HCT116 (cell line): ENCODE results near the gene GNB2. TPM values are rescaled to one million over a fixed set of nuclear protein-coding genes. Genes with fewer than 3 reads are reported as not detected.
A peak's percentile ranks its signal among the peaks of the same experiment; 100 is the strongest.

Experiments
- ATAC-seq: fragments of 200-7000 bp; cut with Tn5 transposase; 2 replicates; pipeline ENCODE4 v1.9.1; 2020; ENCODE audit warnings: mild to moderate bottlenecking, moderate library complexity
- BruUV-seq: library from RNA; stranded (reverse); fragments of 400-500 nt; replicated peaks from 2 replicates; lab custom pipeline; 2021; lab: Mats Ljungman, UMichigan
- CTCF ChIA-PET: fragments of 300-600 bp; sonication (Branson Sonifier 250); formaldehyde crosslinking; loops from one replicate; lab custom pipeline; 2021; ENCODE audit warnings: antibody characterized with exemption; lab: Charles Lee
- POLR2A ChIA-PET: fragments of 300-600, 350-600 bp; sonication (Branson Sonifier 250); formaldehyde crosslinking; loops from one replicate; lab custom pipeline; 2021; ENCODE audit warnings: antibody characterized with exemption; lab: Charles Lee
- RAD21 ChIA-PET, 2 experiments: fragments of 300-600 bp; sonication (Branson Sonifier 250); formaldehyde crosslinking; loops; one replicate each; lab custom pipeline; 2023; ENCODE audit warnings: low total read pairs in 2 of 2; ENCODE audit not compliant: uncharacterized antibody in 2 of 2, unreplicated experiment in 2 of 2, low non-redundant PET in 1 of 2; lab: Charles Lee
- DNase-seq: peaks from one replicate; pipeline ENCODE4 v3.0.0-alpha.2; 2010; ENCODE audit warnings: low read depth, low spot score
- H2AFZ ChIP-seq: fragments of 200-600 bp; shearing (Covaris generic), sonication (generic); 2 replicates; pipeline ENCODE4 v1.6.1; 2017; ENCODE audit warnings: low read depth, mixed run types, mixed read lengths, antibody characterized with exemption, low read length; ENCODE audit not compliant: poor library complexity, severe bottlenecking
- H3K27ac ChIP-seq: 2 replicates; pipeline ENCODE4 v1.5.1; 2012; ENCODE audit warnings: low read depth, low read length
- H3K27me3 ChIP-seq: fragments of 200-600 bp; sonication (generic); 2 replicates; pipeline ENCODE4 v1.6.1; 2016; ENCODE audit warnings: mixed run types, low read length, mixed read lengths; ENCODE audit not compliant: insufficient read depth
- H3K36me3 ChIP-seq, 2 experiments: fragments of 200-500 bp in 1 of 2; fragments of 200-600 bp in 1 of 2; sonication (Bioruptor generic) in 1 of 2; sonication (generic) in 1 of 2; 2 replicates each; pipeline versions ENCODE4 v1.5.1 to v1.6.1; 2014 to 2016; ENCODE audit warnings: low read length in 2 of 2, inconsistent platforms in 1 of 2, mixed read lengths in 1 of 2, mixed run types in 1 of 2; ENCODE audit not compliant: insufficient read depth in 2 of 2, control insufficient read depth in 1 of 2
- H3K4me1 ChIP-seq, 2 experiments: fragments of 200-600 bp in 1 of 2; sonication (generic) in 1 of 2; 2 replicates each; pipeline versions ENCODE4 v1.5.1 to v1.6.1; 2012 to 2017; ENCODE audit warnings: low read length in 2 of 2, inconsistent platforms in 1 of 2, mild to moderate bottlenecking in 1 of 2, mixed read lengths in 1 of 2, mixed run types in 1 of 2, moderate library complexity in 1 of 2; ENCODE audit not compliant: insufficient read depth in 2 of 2, control insufficient read depth in 1 of 2
- H3K4me2 ChIP-seq: fragments of 200-600 bp; sonication (generic); 2 replicates; pipeline ENCODE4 v1.6.1; 2017; ENCODE audit warnings: mixed run types, low read length, mixed read lengths
- H3K4me3 ChIP-seq, 2 experiments: fragments of 200-600 bp in 1 of 2; sonication (generic) in 1 of 2; replicated peaks in 1 of 2; 2 replicates each; pipeline ENCODE4 v1.5.1; 2011 to 2016; ENCODE audit warnings: low read length in 2 of 2, control low read depth in 1 of 2, low read depth in 1 of 2, mild to moderate bottlenecking in 1 of 2, mixed read lengths in 1 of 2, mixed run types in 1 of 2
- H3K79me2 ChIP-seq: fragments of 200-600 bp; sonication (generic); 2 replicates; pipeline ENCODE4 v1.6.1; 2017; ENCODE audit warnings: mild to moderate bottlenecking, mixed run types, low read length, moderate library complexity, mixed read lengths; ENCODE audit not compliant: insufficient read depth
- H3K9ac ChIP-seq: fragments of 200-600 bp; sonication (generic); 2 replicates; pipeline ENCODE4 v1.6.1; 2016; ENCODE audit warnings: low read length, mixed read lengths
- H3K9me2 ChIP-seq: fragments of 200-600 bp; sonication (generic), shearing (Covaris generic); 2 replicates; pipeline ENCODE4 v1.6.1; 2017; ENCODE audit warnings: mixed run types, mild to moderate bottlenecking, moderate library complexity; ENCODE audit not compliant: insufficient read depth
- H3K9me3 ChIP-seq, 2 experiments: fragments of 200-500 bp in 1 of 2; fragments of 200-600 bp in 1 of 2; sonication (Bioruptor generic) in 1 of 2; sonication (generic) in 1 of 2; 2 replicates each; pipeline ENCODE4 v1.6.1; 2014 to 2017; ENCODE audit warnings: low read length in 2 of 2, mixed read lengths in 2 of 2, inconsistent platforms in 1 of 2, low read depth in 1 of 2, mild to moderate bottlenecking in 1 of 2, mixed run types in 1 of 2, moderate library complexity in 1 of 2; ENCODE audit not compliant: control insufficient read depth in 1 of 2, insufficient read depth in 1 of 2
- H4K20me1 ChIP-seq: fragments of 200-600 bp; sonication (generic), shearing (Covaris generic); 2 replicates; pipeline ENCODE4 v1.6.1; 2017; ENCODE audit warnings: mixed run types, mild to moderate bottlenecking, moderate library complexity; ENCODE audit not compliant: insufficient read depth
- SRF ChIP-seq: IDR thresholded peaks from 2 replicates; pipeline ENCODE4 v1.6.1; 2012; ENCODE audit warnings: low read depth
- ZFX ChIP-seq: fragments of 450-650 bp; IDR thresholded peaks from 2 replicates; pipeline ENCODE4 v1.6.1; 2017
- intact Hi-C: fragments of 100-400 bp; cut with micrococcal nuclease; formaldehyde crosslinking; loops from 2 replicates; pipeline ENCODE4 v1.10.0; 2022
- total RNA-seq: library from RNA; stranded (reverse); gene quantifications from one replicate; pipeline ENCODE4 v1.2.1, GENCODE V29; 2021; ENCODE audit not compliant: unreplicated experiment
- TF ChIP-seq, protein P1 (sequence below): IDR thresholded peaks from 2 replicates; pipeline ENCODE4 v1.6.1; 2011; ENCODE audit warnings: mild to moderate bottlenecking, low read length, moderate library complexity; ENCODE audit not compliant: insufficient replicate concordance; ENCODE audit errors: extremely low read depth

The GNB2 gene
- total RNA-seq, 1 experiment from 2014 or later: 246 TPM

DNA sequence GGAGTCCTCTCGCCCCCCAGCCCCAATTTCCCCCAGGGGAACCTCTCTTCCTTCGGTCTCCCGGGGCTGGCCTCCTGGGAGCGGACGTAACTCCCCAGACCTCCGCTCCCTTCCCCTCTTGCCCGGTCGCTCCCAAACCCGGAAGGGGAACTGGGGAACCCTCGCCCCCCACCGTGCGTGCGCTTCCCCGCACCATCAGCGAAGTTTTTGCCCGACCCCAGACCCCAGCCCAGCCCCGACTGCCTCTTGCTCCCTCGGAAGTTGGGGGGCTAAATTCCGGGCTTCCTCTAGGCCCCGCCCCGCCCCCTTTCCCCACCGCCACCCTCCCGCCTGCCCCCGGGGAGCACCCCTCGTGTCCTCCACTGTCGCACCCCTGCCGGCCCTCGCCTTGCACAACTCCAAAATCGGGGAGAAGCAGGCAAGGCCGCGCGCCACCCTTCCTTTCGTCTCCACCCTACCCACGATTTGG, 436 bp downstream of the GNB2 start:
- peaks cover 0 to 11% of the 10 kb centered on the region in 2 experiments; a peak in 1 of 4 replicates for H3K4me1 ChIP-seq
- no peaks in the 10 kb centered on the region for H4K20me1 ChIP-seq
- peak overlapping the region; percentile 94 for H3K4me2 ChIP-seq
- ATAC-seq (peak; percentile 34), DNase-seq (no peak)
- CTCF ChIA-PET: no interaction called here
- H3K79me2 ChIP-seq: peaks cover 26% of the 10 kb centered on the region
- no peaks in the 10 kb centered on the region for H3K9me2 ChIP-seq
- peaks cover 4 to 15% of the 10 kb centered on the region in 2 experiments; a peak in 3 of 4 replicates for H3K36me3 ChIP-seq
- intact Hi-C loops: loop anchor here (1.0 to 2.0 kb wide), 2 partner anchors 31 to 41 kb away; no protein-coding TSS in a partner anchor
- no peaks in the 10 kb centered on the region for H3K27me3 ChIP-seq
- TF ChIP-seq SRF (no peak), ZFX (peak; percentile 39)
- H3K27ac ChIP-seq: peak overlapping the region; percentile 95
- no TSS peak for BruUV-seq
- H3K9ac ChIP-seq: peak overlapping the region; percentile 87
- RAD21 ChIA-PET: no interaction called here
- POLR2A ChIA-PET: no interaction called here
- H3K4me3 ChIP-seq: peak overlapping the region; percentile 88 to 96
- no peaks in the 10 kb centered on the region for H3K9me3 ChIP-seq
- H2AFZ ChIP-seq: no peak overlapping the region

DNA sequence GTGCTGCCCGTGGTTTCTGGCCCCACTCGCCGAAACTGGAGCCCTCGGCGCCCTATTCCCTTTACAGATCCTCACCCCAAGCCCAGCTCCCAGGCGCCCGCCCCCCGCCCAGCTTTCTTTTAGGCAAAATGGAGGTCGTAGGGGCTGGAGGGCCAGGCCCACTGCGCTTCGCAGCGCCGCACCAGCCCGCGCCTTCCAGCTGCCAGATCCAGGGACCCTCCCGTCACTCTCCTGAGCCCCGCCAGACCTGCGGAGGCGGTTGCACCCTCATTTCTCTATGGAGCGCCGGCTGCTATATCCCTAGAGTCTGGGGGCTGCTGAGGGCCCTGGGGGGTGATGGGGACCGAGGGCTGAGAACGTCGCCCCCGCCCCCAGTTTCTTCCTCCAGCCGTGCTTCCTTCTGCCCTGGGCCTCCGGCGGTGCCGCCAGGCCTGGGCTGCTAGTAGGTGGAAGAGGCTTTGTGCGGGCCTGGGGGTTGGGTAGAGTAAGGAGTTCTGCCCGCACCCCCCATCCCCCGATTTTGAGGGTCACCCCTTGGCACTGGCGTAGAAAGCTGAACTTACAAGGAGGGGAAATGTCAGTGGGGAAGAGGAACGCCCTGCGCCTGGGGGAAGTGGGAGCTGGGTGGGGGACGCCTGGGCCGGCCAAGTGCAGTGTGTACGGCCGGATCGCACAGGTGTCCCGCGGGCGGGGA, 1.0 kb downstream of the GNB2 start:
- no peaks in the 10 kb centered on the region for H3K9me2 ChIP-seq
- POLR2A ChIA-PET: no interaction called here
- ATAC-seq: 0 out of 2 replicates have a peak, but pooled peaks have one; percentile 2
- H3K4me2 ChIP-seq: peak overlapping the region; percentile 94
- no peaks in the 10 kb centered on the region for H4K20me1 ChIP-seq
- H3K4me1 ChIP-seq: peaks cover 0 to 11% of the 10 kb centered on the region in 2 experiments; a peak in 1 of 4 replicates
- DNase-seq: no peak
- peaks cover 4 to 17% of the 10 kb centered on the region in 2 experiments; a peak in 3 of 4 replicates for H3K36me3 ChIP-seq
- CTCF ChIA-PET: interaction anchor here (0.6 kb wide), 1 partner anchor 69 kb away, joined by 4 read pairs; no protein-coding TSS in a partner anchor
- RAD21 ChIA-PET: no interaction called here
- H3K9ac ChIP-seq: peak overlapping the region; percentile 87
- peak overlapping the region; percentile 95 for H3K27ac ChIP-seq
- H3K79me2 ChIP-seq: peaks cover 26% of the 10 kb centered on the region
- H3K9me3 ChIP-seq: no peaks in the 10 kb centered on the region
- H3K27me3 ChIP-seq: no peaks in the 10 kb centered on the region
- BruUV-seq: TSS peak; percentile 51
- TF ChIP-seq ZFX: peak; percentile 49
- TF ChIP-seq, protein P1, sequence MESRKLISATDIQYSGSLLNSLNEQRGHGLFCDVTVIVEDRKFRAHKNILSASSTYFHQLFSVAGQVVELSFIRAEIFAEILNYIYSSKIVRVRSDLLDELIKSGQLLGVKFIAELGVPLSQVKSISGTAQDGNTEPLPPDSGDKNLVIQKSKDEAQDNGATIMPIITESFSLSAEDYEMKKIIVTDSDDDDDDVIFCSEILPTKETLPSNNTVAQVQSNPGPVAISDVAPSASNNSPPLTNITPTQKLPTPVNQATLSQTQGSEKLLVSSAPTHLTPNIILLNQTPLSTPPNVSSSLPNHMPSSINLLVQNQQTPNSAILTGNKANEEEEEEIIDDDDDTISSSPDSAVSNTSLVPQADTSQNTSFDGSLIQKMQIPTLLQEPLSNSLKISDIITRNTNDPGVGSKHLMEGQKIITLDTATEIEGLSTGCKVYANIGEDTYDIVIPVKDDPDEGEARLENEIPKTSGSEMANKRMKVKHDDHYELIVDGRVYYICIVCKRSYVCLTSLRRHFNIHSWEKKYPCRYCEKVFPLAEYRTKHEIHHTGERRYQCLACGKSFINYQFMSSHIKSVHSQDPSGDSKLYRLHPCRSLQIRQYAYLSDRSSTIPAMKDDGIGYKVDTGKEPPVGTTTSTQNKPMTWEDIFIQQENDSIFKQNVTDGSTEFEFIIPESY: no peak
- TF ChIP-seq, all 23 proteins: peak for 1
- intact Hi-C loops: no loop called here
- Histone ChIP-seq H3K4me3 (peak overlapping the region; percentile 88 to 96), H2AFZ (no peak overlapping the region)
